HG03025 (cell line): ENCODE measurements around the gene ADGRF1.

Experiments
- ATAC-seq: cut with Tn5 transposase; IDR thresholded peaks from one replicate; pipeline ENCODE4 v1.9.1; 2021; ENCODE audit warnings: mild to moderate bottlenecking, moderate library complexity; ENCODE audit not compliant: unreplicated experiment, low FRiP score

ADGRF1 gene

GRCh38 chr6:46985943-46986342 lies 56.2 kb downstream of the ADGRF1 start:
- no peak for ATAC-seq

GRCh38 chr6:46983007-46983411 lies 59.1 kb downstream of the ADGRF1 start:
- ATAC-seq: no peak

- ATAC-seq: no peak
Measured at GRCh38 chr6:46979206-46979605, 62.9 kb downstream of the ADGRF1 start.

GRCh38 chr6:46974786-46975185 lies 67.3 kb downstream of the ADGRF1 start:
- no peak for ATAC-seq

GRCh38 chr6:46973029-46973428 lies 69.1 kb downstream of the ADGRF1 start:
- no peak for ATAC-seq

- no peak for ATAC-seq
Measured at GRCh38 chr6:46972531-46972930, 69.6 kb downstream of the ADGRF1 start.

GRCh38 chr6:46969206-46969605 lies 72.9 kb downstream of the ADGRF1 start:
- ATAC-seq: no peak

GRCh38 chr6:46967826-46968349 lies 74.2 kb downstream of the ADGRF1 start:
- ATAC-seq: no peak

GRCh38 chr6:46964716-46965519 lies 77.2 kb downstream of the ADGRF1 start:
- ATAC-seq: no peak

GRCh38 chr6:46963626-46964025 lies 78.5 kb downstream of the ADGRF1 start:
- ATAC-seq: no peak

- ATAC-seq: no peak
Measured at GRCh38 chr6:46963039-46963438, 79.1 kb downstream of the ADGRF1 start.

- no peak for ATAC-seq
Measured at GRCh38 chr6:46961711-46962110, 80.4 kb downstream of the ADGRF1 start.

- no peak for ATAC-seq
Measured at GRCh38 chr6:46961232-46961631, 80.9 kb downstream of the ADGRF1 start.

GRCh38 chr6:46959419-46959818 lies 82.7 kb downstream of the ADGRF1 start:
- no peak for ATAC-seq

GRCh38 chr6:46956409-46956808 lies 85.7 kb downstream of the ADGRF1 start:
- ATAC-seq: no peak

GRCh38 chr6:46954837-46955451 lies 87.2 kb downstream of the ADGRF1 start:
- ATAC-seq: no peak

GRCh38 chr6:46953921-46954320 lies 88.2 kb downstream of the ADGRF1 start:
- ATAC-seq: no peak

GRCh38 chr6:46949632-46950280 lies 92.4 kb downstream of the ADGRF1 start:
- no peak for ATAC-seq

- ATAC-seq: no peak
Measured at GRCh38 chr6:46948699-46949098, 93.4 kb downstream of the ADGRF1 start.
